ENCODE measurements around the gene HACD2.
"Not testable (repeated sequence)": the region's sequence is repeated elsewhere in the genome, so short reads cannot be mapped to it uniquely, and the experiment has no call there.

The HACD2 gene

GRCh38 chr3:123522320-123523022 lies 62.4 kb downstream of the HACD2 start:
- DNase-seq = no peak

- no peak for DNase-seq
These were observed 63.5 kb downstream of the HACD2 start for GRCh38 chr3:123521179-123521969.

GRCh38 chr3:123520656-123521055 lies 64.2 kb downstream of the HACD2 start:
- DNase-seq = no peak

- DNase-seq = no peak
These were observed 65.9 kb downstream of the HACD2 start for GRCh38 chr3:123518892-123519485.

- no peak for DNase-seq
These were observed 73.1 kb downstream of the HACD2 start for GRCh38 chr3:123511726-123512125.

- no peak for DNase-seq
These were observed 73.8 kb downstream of the HACD2 start for GRCh38 chr3:123511084-123511483.

- no peak for DNase-seq
These were observed 76.7 kb downstream of the HACD2 start for GRCh38 chr3:123508178-123508577.

- no peak for DNase-seq
These were observed 79.0 kb downstream of the HACD2 start for GRCh38 chr3:123505820-123506219.

- DNase-seq = no peak
These were observed 81.7 kb downstream of the HACD2 start for GRCh38 chr3:123503203-123503602.

GRCh38 chr3:123499322-123499721 lies 85.5 kb downstream of the HACD2 start:
- DNase-seq = no peak

- DNase-seq = no peak
These were observed 86.1 kb downstream of the HACD2 start for GRCh38 chr3:123498761-123499160.

GRCh38 chr3:123493912-123494311 lies 90.9 kb downstream of the HACD2 start:
- DNase-seq = no peak

- no peak for DNase-seq
These were observed 92.8 kb downstream of the HACD2 start for GRCh38 chr3:123491966-123492587.

GRCh38 chr3:123489400-123490004 lies 95.4 kb downstream of the HACD2 start:
- peak; percentile 9 for DNase-seq

GRCh38 chr3:123488645-123489347 lies 96.1 kb downstream of the HACD2 start:
- no peak for DNase-seq

- DNase-seq = not testable (repeated sequence)
These were observed 97.8 kb downstream of the HACD2 start for GRCh38 chr3:123487063-123487462.

- no peak for DNase-seq
These were observed 98.4 kb downstream of the HACD2 start for GRCh38 chr3:123486460-123486859.

GRCh38 chr3:123485551-123485950 lies 99.3 kb downstream of the HACD2 start:
- no peak for DNase-seq

GRCh38 chr3:123483146-123483545 lies 101.7 kb downstream of the HACD2 start:
- no peak for DNase-seq

GRCh38 chr3:123481722-123482457 lies 103.0 kb downstream of the HACD2 start:
- DNase-seq = no peak

GRCh38 chr3:123481071-123481470 lies 103.8 kb downstream of the HACD2 start:
- no peak for DNase-seq

GRCh38 chr3:123480428-123480827 lies 104.4 kb downstream of the HACD2 start:
- DNase-seq = no peak

All from NCI-H1048 (cell line).